ENCODE measurements around the gene KANK4.
A peak's percentile ranks its signal among the peaks of the same experiment; 100 is the strongest.

The KANK4 gene

DNA sequence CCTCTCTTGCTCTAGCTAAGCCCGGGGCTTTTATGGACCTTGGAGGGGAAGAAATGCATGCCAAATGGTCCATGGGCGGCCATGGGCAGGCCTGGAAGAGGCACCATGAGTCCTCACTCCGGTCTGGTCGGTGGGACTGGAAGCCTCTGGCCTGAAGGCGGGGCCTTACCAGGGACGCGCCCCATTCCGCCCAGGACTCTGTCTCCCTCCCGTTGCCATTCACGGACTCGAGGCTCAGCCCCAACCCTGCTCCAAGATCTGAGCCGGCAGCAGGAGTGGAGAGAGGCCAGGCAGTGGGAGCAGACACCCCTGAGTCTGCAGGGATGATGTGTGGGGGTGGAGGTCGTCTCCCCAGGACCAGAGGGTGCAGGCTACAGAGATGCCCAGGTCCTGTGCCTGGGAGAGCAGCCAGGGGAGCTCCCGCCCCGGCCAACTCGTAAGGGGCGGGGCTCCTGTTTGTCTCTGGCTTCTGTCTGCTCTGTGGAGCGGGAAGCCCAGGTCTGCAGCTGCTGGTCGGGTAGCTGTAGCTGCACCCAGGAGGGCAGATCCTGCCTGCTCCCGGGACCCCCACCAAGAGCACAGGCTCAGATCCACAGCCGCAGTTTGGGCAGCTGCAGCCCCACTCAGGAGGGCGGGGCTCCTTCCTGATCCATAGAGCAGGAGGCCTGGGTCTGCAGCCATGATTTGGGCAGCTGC lies 8.3 kb upstream of the KANK4 start:
- no peak overlapping the region for H3K4me3 ChIP-seq
- no peak overlapping the region for H3K27ac ChIP-seq
- TF ChIP-seq, protein P1, sequence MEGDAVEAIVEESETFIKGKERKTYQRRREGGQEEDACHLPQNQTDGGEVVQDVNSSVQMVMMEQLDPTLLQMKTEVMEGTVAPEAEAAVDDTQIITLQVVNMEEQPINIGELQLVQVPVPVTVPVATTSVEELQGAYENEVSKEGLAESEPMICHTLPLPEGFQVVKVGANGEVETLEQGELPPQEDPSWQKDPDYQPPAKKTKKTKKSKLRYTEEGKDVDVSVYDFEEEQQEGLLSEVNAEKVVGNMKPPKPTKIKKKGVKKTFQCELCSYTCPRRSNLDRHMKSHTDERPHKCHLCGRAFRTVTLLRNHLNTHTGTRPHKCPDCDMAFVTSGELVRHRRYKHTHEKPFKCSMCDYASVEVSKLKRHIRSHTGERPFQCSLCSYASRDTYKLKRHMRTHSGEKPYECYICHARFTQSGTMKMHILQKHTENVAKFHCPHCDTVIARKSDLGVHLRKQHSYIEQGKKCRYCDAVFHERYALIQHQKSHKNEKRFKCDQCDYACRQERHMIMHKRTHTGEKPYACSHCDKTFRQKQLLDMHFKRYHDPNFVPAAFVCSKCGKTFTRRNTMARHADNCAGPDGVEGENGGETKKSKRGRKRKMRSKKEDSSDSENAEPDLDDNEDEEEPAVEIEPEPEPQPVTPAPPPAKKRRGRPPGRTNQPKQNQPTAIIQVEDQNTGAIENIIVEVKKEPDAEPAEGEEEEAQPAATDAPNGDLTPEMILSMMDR (IDR thresholded peaks at IDR 0.05): no peak
- no peak for DNase-seq (ENCODE audit: low spot score)

DNA sequence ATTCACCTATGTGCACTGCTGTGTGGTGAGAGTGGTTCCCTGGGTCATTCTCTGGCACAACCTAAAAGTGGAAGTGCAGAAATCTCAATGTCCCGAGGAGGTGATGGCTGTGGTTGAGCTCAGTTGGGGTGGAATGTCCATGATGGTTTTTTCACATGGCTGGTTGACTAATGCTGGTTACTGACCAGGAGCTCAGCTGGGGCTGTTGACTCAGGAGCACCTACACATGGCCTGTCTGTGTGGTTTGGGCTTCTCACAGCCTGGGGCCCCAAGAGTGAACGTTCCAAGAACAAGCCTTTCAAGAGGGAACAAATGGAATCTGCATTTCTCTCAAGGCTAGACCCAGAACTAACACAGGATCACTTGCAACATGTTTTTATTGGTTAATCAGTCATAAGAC lies 6.4 kb upstream of the KANK4 start:
- no peak for DNase-seq (ENCODE audit: low spot score)
- Histone ChIP-seq H3K27ac (no peak overlapping the region), H3K4me3 (no peak overlapping the region)
- TF ChIP-seq, protein P1 (IDR thresholded peaks at IDR 0.05): no peak

DNA sequence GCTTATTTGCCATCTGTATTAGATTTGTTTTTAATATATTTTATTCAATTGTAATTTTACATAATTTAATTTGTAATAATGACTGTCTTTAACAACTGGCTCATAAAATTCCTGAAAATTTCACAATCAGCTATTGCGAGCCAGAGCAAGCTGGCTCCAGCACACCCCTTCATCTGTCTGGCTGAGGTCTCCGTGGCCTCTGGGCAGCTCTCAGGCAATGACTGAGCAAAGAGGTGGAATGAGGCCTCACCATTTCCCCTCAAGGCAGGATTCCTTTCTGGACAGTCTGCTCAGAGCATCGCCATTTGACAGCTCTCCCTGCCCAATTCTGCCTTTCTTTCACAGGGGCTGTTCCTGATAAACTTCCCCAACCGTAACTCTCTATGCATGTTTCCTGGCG lies 5.8 kb upstream of the KANK4 start:
- TF ChIP-seq, protein P1 (IDR thresholded peaks at IDR 0.05): no peak
- H3K27ac ChIP-seq: no peak overlapping the region
- no peak for DNase-seq (ENCODE audit: low spot score)
- H3K4me3 ChIP-seq: no peak overlapping the region

DNA sequence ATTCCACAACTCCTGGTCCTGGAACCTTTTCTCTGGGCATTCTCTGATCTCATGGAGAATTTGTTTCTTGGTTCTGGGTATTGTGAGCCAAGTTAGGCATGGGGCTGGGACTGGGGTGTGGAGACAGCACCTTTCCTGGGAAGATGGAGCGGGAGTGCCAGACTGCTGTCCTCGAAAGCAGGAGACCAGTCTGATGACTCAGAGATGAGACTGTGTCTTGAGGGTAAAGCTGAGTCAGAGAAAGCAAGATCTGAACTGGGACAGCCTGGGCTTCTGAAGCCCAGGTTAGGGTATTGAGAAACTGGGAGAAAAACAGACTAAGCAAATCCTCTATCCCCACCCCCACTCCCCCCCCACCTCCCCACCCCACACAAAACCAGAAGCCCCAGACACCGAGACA lies 2.2 kb upstream of the KANK4 start:
- TF ChIP-seq, protein P1 (IDR thresholded peaks at IDR 0.05): no peak
- DNase-seq (ENCODE audit: low spot score): no peak
- H3K27ac ChIP-seq: no peak overlapping the region

DNA sequence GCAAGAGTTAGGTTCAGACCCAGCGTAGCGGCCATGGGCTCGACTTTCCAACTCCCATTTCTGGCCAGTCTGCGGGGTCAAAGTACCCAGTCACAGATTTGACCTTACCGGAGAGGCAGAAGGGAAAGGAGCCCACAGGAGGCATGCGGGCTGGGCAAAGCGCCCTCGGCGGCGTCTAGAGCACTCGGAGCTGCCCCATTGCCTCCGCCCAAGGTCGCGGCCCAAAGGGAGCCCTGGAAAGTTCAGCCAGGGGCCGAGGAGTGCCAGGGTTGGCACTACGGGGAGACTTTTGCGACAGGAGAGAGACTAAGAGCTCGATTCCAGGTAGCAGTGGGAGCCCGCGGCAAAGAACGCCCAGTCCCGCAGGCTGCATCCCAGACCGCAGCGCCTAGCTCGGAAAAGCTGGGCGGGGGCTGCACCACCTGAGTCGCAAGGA lies 896 bp downstream of the KANK4 start:
- no peak for DNase-seq (ENCODE audit: low spot score)
- Histone ChIP-seq H3K27ac (no peak overlapping the region), H3K4me3 (peak overlapping the region; percentile 65)
- TF ChIP-seq, protein P1 (IDR thresholded peaks at IDR 0.05): no peak

More for the DNA sequence above, 2.2 kb upstream of the KANK4 start:
- no peak overlapping the region for H3K4me3 ChIP-seq

DNA sequence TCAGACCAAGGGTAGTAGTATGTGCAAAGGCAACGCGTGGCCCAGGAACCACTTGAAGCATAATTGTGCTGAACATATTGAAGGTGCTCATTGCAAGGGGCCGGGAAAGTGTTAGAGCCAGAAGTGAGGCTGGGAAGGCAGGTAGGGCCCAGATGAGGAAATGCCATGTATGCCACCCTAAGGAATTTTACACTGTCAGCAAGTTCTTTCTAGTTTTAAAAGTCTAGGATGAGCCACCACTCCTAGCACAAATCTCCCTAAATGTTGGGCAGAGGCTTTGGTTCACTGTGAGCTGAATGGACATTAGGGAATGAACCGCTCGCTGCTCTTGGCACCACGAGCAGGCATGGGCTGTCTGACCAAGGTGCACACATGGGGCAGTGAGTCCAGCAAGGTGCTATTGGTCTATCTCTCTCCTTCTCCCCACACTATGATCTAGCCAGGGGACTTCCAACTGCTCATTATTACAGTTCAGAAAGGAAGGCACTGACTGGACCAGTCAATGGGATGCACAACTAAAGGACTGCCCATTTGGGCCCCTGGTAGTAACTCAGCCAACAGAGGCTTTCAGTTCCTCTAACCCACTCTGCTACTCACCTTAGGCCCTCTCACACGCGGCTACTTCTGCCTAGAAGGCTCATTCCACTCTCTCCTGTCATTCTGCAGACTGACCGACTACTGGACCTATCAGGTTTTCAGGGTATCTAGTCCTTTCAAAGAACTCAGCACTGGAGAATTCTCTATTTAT lies 2.0 kb downstream of the KANK4 start:
- TF ChIP-seq, protein P1 (IDR thresholded peaks at IDR 0.05): no peak
- DNase-seq (ENCODE audit: low spot score): no peak
- no peak overlapping the region for H3K27ac ChIP-seq
- H3K4me3 ChIP-seq: no peak overlapping the region

DNA sequence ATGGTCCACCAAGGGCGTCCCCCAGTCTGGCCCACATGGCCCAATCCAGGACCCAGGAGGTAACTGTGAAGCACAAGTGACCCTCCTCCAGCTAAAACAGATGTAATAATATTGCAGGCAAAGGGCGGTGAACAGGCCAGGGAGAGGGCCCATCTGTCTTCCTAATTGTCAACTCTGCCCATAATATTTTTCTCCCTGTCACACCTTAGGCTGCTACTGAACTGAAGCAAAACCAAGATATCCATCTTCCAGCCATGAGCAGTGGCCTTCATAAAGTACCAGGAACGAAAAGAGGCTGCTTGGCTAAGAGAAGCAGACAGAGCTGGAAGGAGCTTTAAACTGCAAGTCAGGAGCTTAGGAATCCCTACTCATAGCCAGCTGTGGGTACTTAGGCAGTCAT lies 3.1 kb downstream of the KANK4 start:
- Histone ChIP-seq H3K27ac (no peak overlapping the region), H3K4me3 (no peak overlapping the region)
- TF ChIP-seq, protein P1 (IDR thresholded peaks at IDR 0.05): no peak
- DNase-seq (ENCODE audit: low spot score): no peak
